ENCODE results near the gene PGC. TPM values are rescaled to one million over a fixed set of nuclear protein-coding genes. Genes with fewer than 3 reads are reported as not detected.

PGC gene
- polyA plus RNA-seq, 1 donor, result not detected

DNA sequence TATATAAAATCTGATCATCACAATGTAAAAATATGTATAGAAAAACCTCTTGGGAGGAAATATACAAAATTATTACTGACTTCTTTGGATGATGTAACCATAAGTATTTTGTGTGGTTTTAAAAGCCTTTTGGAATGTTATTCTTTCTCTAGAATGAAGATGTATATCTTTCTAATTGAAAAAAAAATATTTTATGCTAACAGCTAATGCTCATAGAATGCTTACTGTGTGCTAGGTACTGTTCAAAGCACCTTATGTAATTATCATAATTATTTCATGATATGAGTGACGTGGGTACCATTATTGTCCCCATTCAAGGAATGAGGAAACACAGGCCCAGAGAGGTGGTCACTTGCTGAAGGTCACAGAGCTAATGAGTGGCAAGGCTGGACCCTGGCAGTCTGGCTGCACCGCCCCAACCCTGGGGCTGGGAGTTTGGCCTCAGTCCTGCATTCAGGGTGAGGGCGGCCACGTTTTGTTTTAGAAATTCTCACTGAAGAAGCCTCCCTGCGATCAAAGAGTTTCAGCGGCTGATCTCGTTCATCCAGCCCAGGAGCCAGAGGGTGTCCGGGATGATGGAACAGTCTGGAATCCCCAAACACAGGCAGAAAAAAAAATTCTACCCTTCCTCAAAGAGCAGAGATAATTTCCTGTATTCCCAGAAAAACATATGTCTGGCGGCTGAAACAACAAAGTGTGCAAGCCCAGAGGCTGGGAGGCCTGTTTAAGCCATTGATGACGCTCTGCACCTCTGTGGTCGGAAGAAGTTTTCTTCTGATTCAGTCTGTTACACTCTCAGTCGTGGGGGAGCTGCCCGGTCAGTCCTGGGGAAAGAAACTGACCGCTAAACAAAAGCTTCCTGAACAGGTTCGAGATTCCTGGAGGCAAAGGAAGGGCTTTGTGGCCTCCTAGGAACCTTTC lies 49.1 kb downstream of the PGC start:
- no peak for DNase-seq

- no peak for DNase-seq
Measured at GRCh38 chr6:41696788-41697187, 50.4 kb downstream of the PGC start.

DNA sequence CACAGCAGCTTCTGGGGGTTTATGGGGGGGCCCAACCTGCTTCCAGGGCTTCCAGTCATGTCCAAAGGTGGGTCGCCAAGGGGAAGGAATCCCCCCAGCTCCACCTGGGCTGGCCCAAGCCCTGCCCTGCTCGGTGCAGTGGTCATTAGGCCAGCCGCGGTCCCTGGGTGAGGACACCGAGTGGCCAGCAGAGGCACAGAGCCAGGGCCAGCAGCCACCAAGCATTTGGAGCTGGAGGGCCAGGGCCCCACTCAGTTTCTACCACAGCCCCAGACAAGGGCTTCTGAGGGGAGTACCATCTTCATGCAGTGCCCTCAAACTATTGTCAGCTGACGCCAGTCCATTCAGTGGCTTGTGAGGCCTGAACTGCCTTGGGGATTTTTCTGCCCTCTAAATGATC lies 51.4 kb downstream of the PGC start:
- DNase-seq, result no peak

GRCh38 chr6:41694815-41695526 lies 52.2 kb downstream of the PGC start:
- no peak for DNase-seq

DNA sequence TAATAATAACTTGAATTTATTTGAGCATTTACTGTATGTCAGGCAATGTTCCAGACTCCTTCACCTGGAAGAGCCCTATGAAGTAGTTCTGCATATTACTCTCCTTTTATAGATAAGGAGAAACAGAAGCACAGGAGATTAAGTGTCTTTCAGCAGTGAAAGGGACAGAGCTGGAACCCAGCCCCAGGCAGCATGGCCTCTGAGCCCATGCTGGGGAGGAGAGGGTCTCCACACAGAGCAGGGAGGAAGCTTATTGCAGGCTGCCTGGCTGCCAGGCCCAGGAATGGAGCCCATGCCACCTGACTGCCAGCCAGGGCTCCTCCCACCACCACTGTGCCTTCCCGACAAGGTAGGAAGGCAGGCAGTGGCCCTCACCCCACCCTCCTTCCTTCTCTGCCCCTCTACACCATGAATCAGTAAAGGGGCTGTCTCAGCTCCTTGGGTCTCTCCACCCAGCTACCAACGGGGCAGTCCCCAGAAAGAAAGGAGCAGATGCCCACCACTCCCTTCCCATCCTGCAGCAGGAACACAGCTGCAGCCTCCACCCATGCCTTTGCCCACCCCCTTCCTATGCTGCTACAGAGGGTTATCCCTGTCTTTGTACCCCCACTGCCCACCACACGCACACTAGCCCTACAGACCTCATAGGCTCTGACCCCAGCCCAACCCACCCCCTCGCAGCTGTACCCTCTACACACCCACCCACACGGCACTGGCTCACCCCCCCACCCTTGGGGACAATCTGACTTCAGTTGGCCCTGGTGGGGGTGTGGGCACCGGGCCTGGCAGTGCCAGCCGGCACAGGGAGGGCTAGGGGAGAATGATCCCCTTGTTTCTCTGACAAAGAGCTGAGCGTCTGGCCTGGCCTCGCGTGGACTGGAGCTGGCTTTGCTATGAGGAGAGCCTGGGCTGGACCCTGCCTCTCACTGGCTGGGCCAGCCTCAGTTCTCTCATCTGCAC lies 53.6 kb downstream of the PGC start:
- DNase-seq, result no peak

DNA sequence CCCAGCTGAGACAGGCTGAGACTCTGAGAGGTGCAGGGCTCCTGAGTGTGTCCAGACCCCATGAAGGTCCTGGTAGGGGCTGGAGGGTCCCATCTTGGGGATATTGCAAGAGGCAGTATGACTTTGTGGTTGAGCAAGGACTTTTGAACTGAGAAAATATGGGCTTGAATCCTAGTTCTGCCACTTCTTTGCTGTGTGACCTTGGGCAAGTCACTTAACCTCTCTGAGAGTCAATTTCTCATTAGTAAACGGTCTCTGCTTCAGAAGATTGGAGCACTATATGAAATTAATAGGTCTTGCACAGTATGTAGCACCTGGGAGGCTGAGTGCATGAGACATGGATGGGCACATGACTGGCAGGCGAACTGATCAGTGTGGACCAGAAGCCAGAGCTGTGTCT lies 54.5 kb downstream of the PGC start:
- no peak for DNase-seq

GRCh38 chr6:41692080-41692675 lies 55.0 kb downstream of the PGC start:
- no peak for DNase-seq

- no peak for DNase-seq
Measured at GRCh38 chr6:41691426-41692079, 55.6 kb downstream of the PGC start.

GRCh38 chr6:41690541-41691330 lies 56.5 kb downstream of the PGC start:
- DNase-seq, result no peak

DNA sequence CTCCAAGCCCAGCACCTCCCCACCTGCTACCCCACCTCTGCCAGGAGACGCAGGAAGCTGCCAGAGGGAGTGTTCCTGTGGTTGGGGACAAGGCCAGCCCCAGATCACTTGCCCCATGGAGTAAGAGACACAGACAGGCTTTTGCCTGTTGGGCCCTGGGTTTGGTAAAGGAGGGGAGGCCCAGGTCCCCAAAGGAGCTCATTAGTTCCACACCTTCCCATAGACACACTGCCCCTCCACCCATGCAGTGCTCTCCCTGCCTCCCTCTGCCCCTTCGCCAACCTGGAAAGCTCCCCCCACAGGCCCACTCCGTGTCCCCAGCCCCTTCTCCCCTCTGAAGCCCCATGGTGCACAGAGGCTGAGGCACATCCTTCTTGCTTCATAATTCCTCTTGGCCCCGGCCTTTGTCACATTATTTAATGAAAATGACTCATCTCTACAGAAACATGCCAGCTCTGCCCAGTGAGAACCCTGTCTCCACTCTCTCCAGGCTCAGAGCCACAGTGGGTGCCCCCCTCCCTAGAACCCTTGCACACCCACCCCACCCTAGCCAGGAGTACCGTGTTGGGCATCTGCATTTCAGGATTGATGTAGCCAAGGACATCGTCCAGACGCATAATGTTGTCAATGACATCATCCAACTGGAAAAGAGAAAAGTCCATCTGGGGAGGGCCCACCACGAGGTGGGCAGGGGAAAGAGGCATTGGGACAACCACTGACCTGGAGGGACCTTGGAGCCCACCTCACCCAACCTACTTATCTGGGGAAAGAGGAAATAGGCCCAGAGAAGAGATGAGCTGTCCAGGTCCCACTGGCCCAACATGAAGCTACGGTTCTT lies 57.8 kb downstream of the PGC start:
- no peak for DNase-seq

- no peak for DNase-seq
Measured at GRCh38 chr6:41688256-41688965, 58.8 kb downstream of the PGC start.

DNA sequence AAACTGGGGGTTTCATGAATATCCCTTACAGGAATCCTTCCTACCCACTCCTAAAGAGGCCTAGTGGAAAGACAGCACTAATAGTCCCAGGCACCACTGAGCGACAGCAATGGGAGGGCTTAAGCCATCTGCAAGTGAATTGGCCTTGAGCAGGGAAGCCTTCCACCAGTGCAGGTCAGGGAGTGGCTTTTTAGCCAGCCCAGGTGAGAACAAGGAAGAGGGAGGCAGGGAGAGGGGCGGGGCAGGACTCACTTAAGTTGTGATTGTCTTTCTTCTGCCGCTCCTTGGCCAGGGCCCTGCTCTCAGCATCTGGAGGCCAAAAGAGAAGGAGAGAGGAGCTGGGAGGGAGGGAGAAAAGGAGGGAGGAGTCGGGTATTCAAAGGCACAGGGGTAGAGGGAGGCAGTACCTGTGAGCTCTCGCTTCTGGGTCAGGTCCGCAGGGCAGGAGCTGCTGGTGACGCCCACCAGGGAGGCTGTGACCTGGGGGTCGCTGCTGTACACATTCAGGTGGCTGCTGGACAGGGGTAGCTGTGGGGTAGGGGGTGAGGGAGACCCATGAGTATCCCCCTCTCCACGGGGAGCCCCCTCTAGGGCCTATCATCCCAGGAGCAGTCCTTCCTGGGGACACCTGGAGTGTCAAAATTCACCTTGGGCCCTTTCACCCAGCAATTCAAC lies 59.6 kb downstream of the PGC start:
- no peak for DNase-seq

Other genes with a start within 250 kb of the PGC start
- gene FOXP4, start 201.0 kb downstream of the PGC start, polyA plus RNA-seq (ENCODE audit: insufficient read length), result 29.3 TPM
- 31.4 TPM for gene MDFI, start 108.9 kb downstream of the PGC start, polyA plus RNA-seq (ENCODE audit: insufficient read length)
- gene TFEB, start 11.8 kb downstream of the PGC start, polyA plus RNA-seq (ENCODE audit: insufficient read length), result 7.6 TPM
- 5.0 TPM for gene FRS3, start 32.5 kb upstream of the PGC start, polyA plus RNA-seq (ENCODE audit: insufficient read length)
- 6.8 TPM for gene PRICKLE4, start 33.4 kb upstream of the PGC start, polyA plus RNA-seq (ENCODE audit: insufficient read length)
- 208 TPM for gene TOMM6, start 40.3 kb upstream of the PGC start, polyA plus RNA-seq (ENCODE audit: insufficient read length)
- gene USP49, start 148.0 kb upstream of the PGC start, polyA plus RNA-seq (ENCODE audit: insufficient read length), result 21.0 TPM
- gene MED20, start 173.7 kb upstream of the PGC start, polyA plus RNA-seq (ENCODE audit: insufficient read length), result 41.4 TPM
- gene BYSL, start 174.1 kb upstream of the PGC start, polyA plus RNA-seq (ENCODE audit: insufficient read length), result 26.5 TPM
- 25.9 TPM for gene CCND3, start 194.4 kb upstream of the PGC start, polyA plus RNA-seq (ENCODE audit: insufficient read length)